Measurements from ENCODE around the gene SLC15A1.
"Not testable (repeated sequence)": the region's sequence is repeated elsewhere in the genome, so short reads cannot be mapped to it uniquely, and the experiment has no call there.

Gene SLC15A1

GRCh38 chr13:98755116-98755515, 2.6 kb upstream of the SLC15A1 start:
- no peak overlapping the region for H3K4me3 ChIP-seq (replicated peaks; ENCODE audit: low read depth, low read length)
- no peak for TF ChIP-seq CTCF (IDR thresholded peaks at IDR 0.05; ENCODE audit: low read depth, low read length, missing control alignments)
- DNase-seq (ENCODE audit: extremely low read depth, low read depth): no peak

GRCh38 chr13:98754468-98754867, 2.0 kb upstream of the SLC15A1 start:
- not testable (repeated sequence) for H3K4me3 ChIP-seq (replicated peaks; ENCODE audit: low read depth, low read length); DNase-seq (ENCODE audit: extremely low read depth, low read depth)

GRCh38 chr13:98751861-98752466, 508 bp downstream of the SLC15A1 start:
- no peak overlapping the region for H3K4me3 ChIP-seq (replicated peaks; ENCODE audit: low read depth, low read length)
- DNase-seq (ENCODE audit: extremely low read depth, low read depth): no peak
- no peak for TF ChIP-seq CTCF (IDR thresholded peaks at IDR 0.05; ENCODE audit: low read depth, low read length, missing control alignments)

GRCh38 chr13:98751367-98751782, 1.1 kb downstream of the SLC15A1 start:
- no peak for DNase-seq (ENCODE audit: extremely low read depth, low read depth)
- no peak overlapping the region for H3K4me3 ChIP-seq (replicated peaks; ENCODE audit: low read depth, low read length)
- TF ChIP-seq CTCF (IDR thresholded peaks at IDR 0.05; ENCODE audit: low read depth, low read length, missing control alignments): no peak

GRCh38 chr13:98749501-98749900, 3.0 kb downstream of the SLC15A1 start:
- TF ChIP-seq CTCF (IDR thresholded peaks at IDR 0.05; ENCODE audit: low read depth, low read length, missing control alignments): no peak
- no peak overlapping the region for H3K4me3 ChIP-seq (replicated peaks; ENCODE audit: low read depth, low read length)
- DNase-seq (ENCODE audit: extremely low read depth, low read depth): no peak

- no peak for TF ChIP-seq CTCF (IDR thresholded peaks at IDR 0.05; ENCODE audit: low read depth, low read length, missing control alignments)
- H3K4me3 ChIP-seq (replicated peaks; ENCODE audit: low read depth, low read length): no peak overlapping the region
- no peak for DNase-seq (ENCODE audit: extremely low read depth, low read depth)
Observed at GRCh38 chr13:98746968-98747367, 5.5 kb downstream of the SLC15A1 start.

GRCh38 chr13:98743377-98743776, 9.1 kb downstream of the SLC15A1 start:
- DNase-seq (ENCODE audit: extremely low read depth, low read depth): no peak
- no peak overlapping the region for H3K4me3 ChIP-seq (replicated peaks; ENCODE audit: low read depth, low read length)
- TF ChIP-seq CTCF (IDR thresholded peaks at IDR 0.05; ENCODE audit: low read depth, low read length, missing control alignments): no peak

Data from HFF-Myc (cell line).